GM23338 (cell line): ENCODE data around the gene RFPL4AL1. TPM values are rescaled to one million over a fixed set of nuclear protein-coding genes. Genes with fewer than 3 reads are reported as not detected.
"Not testable (repeated sequence)": the region's sequence is repeated elsewhere in the genome, so short reads cannot be mapped to it uniquely, and the experiment has no call there.

ENCODE experiments used
- ATAC-seq: fragments of 200-7000 bp; cut with Tn5 transposase; 3 replicates; pipeline ENCODE4 v1.9.1; 2020
- DNase-seq: peaks from one replicate; pipeline ENCODE4 v3.0.0-alpha.2; 2015; ENCODE audit warnings: low spot score
- H2AFZ ChIP-seq: fragments of 200-600 bp; sonication (generic); 2 replicates; pipeline ENCODE4 v1.8.0; 2016; ENCODE audit warnings: antibody characterized with exemption, mild to moderate bottlenecking, moderate library complexity
- H3F3A ChIP-seq: fragments of 200-600 bp; sonication (generic); replicated peaks from 2 replicates; pipeline ENCODE4 v1.8.0; 2017; ENCODE audit warnings: antibody characterized with exemption, mixed run types, low read depth
- H3K27ac ChIP-seq: fragments of 200-600 bp; sonication (generic); 2 replicates; pipeline ENCODE4 v1.6.1; 2016; ENCODE audit warnings: low read depth
- H3K27me3 ChIP-seq: fragments of 200-600 bp; sonication (generic); 2 replicates; pipeline ENCODE4 v1.8.0; 2016; ENCODE audit warnings: mild to moderate bottlenecking, mixed run types, moderate library complexity; ENCODE audit not compliant: insufficient read depth
- H3K36me3 ChIP-seq: fragments of 200-600 bp; sonication (generic); 2 replicates; pipeline ENCODE4 v1.8.0; 2016; ENCODE audit warnings: mild to moderate bottlenecking; ENCODE audit not compliant: insufficient read depth
- H3K4me1 ChIP-seq: fragments of 200-600 bp; sonication (generic); 2 replicates; pipeline ENCODE4 v1.8.0; 2016; ENCODE audit warnings: mild to moderate bottlenecking, moderate library complexity; ENCODE audit not compliant: insufficient read depth
- H3K4me2 ChIP-seq: fragments of 200-600 bp; sonication (generic); 2 replicates; pipeline ENCODE4 v1.7.1; 2017; ENCODE audit warnings: mixed run types
- H3K4me3 ChIP-seq: fragments of 200-600 bp; sonication (generic); 2 replicates; pipeline ENCODE4 v1.6.1; 2016; ENCODE audit warnings: mixed run types
- H3K79me2 ChIP-seq: fragments of 200-600 bp; sonication (generic); replicated peaks from 2 replicates; pipeline ENCODE4 v1.8.0; 2017; ENCODE audit warnings: mild to moderate bottlenecking; ENCODE audit not compliant: insufficient read depth
- H3K9me2 ChIP-seq: fragments of 200-600 bp; sonication (generic); 2 replicates; pipeline ENCODE4 v1.8.0; 2017; ENCODE audit not compliant: insufficient read depth
- H4K20me1 ChIP-seq: fragments of 200-600 bp; sonication (generic); replicated peaks from 2 replicates; pipeline ENCODE4 v1.8.0; 2017; ENCODE audit warnings: mild to moderate bottlenecking; ENCODE audit not compliant: insufficient read depth
- H3K27ac Mint-ChIP-seq: 2 replicates; pipeline ENCODE4 v1.8.0; 2020; ENCODE audit warnings: inconsistent platforms, mild to moderate bottlenecking, moderate library complexity, mixed read lengths
- H3K27me3 Mint-ChIP-seq: 3 replicates; pipeline ENCODE4 v1.8.0; 2022; ENCODE audit warnings: low read depth, mild to moderate bottlenecking, moderate library complexity, mixed read lengths, inconsistent platforms; ENCODE audit not compliant: insufficient read depth, poor library complexity
- H3K36me3 Mint-ChIP-seq: 3 replicates; pipeline ENCODE4 v1.8.0; 2021; ENCODE audit warnings: low read depth, mild to moderate bottlenecking, inconsistent platforms, moderate library complexity, mixed read lengths
- H3K4me1 Mint-ChIP-seq: 3 replicates; pipeline ENCODE4 v1.8.0; 2020; ENCODE audit warnings: mild to moderate bottlenecking, inconsistent platforms, mixed read lengths
- H3K4me3 Mint-ChIP-seq: 3 replicates; pipeline ENCODE4 v1.8.0; 2021; ENCODE audit warnings: moderate library complexity, mild to moderate bottlenecking, inconsistent platforms, mixed read lengths
- H3K9me3 Mint-ChIP-seq: 3 replicates; pipeline ENCODE4 v1.8.0; 2020; ENCODE audit warnings: moderate library complexity, mild to moderate bottlenecking, inconsistent platforms, mixed read lengths
- CTCF ChIP-seq, 2 experiments: fragments of 200-600 bp in 1 of 2; sonication (generic) in 1 of 2; conservative IDR thresholded peaks; 2 replicates each; pipeline versions ENCODE4 v1.5.1 to v1.6.1; 2016 to 2017; ENCODE audit warnings: antibody characterized with exemption in 2 of 2, low read depth in 2 of 2, mild to moderate bottlenecking in 2 of 2, moderate library complexity in 1 of 2
- ETS1 ChIP-seq: IDR thresholded peaks from 2 replicates; pipeline ENCODE4 v1.6.1; 2016; ENCODE audit warnings: antibody characterized with exemption
- EZH2 ChIP-seq: fragments of 200-600 bp; sonication (generic); IDR thresholded peaks from one replicate; pipeline ENCODE4 v1.8.0; 2017; ENCODE audit warnings: antibody characterized with exemption, mild to moderate bottlenecking, low read depth; ENCODE audit not compliant: unreplicated experiment
- EZH2phosphoT487 ChIP-seq: fragments of 200-600 bp; sonication (generic); IDR thresholded peaks from one replicate; pipeline ENCODE4 v1.8.1; 2018; ENCODE audit warnings: antibody characterized with exemption; ENCODE audit not compliant: unreplicated experiment
- JUNB ChIP-seq: IDR thresholded peaks from one replicate; pipeline ENCODE4 v1.6.1; 2016; ENCODE audit warnings: antibody characterized with exemption; ENCODE audit not compliant: unreplicated experiment
- NANOG ChIP-seq: IDR thresholded peaks from 2 replicates; pipeline ENCODE4 v1.6.1; 2016; ENCODE audit warnings: antibody characterized with exemption, borderline replicate concordance
- POLR2AphosphoS5 ChIP-seq: IDR thresholded peaks from 2 replicates; pipeline ENCODE4 v1.6.1; 2016; ENCODE audit warnings: antibody characterized with exemption, low read depth
- long read RNA-seq: library from polyadenylated mRNA; unstranded; transcript quantifications from one replicate; pipeline ENCODE4 v2.0.0, GENCODE V29; 2020; ENCODE audit not compliant: unreplicated experiment
- polyA plus RNA-seq: library from polyadenylated mRNA; unstranded; fragments of >200 nt; fragmentation: Nextera tagmentation; extraction: Ambion mirVana; gene quantifications from 2 replicates; pipeline ENCODE4 v1.2.1, GENCODE V29; 2016
- total RNA-seq: library from RNA; depleted of rRNA; stranded (reverse); fragments of >200 nt; shearing (Covaris generic); gene quantifications from 2 replicates; pipeline ENCODE4 v1.2.3, GENCODE V29; 2014; rRNA removed
- TF ChIP-seq, protein P1 (sequence below): fragments of 250-450 bp; sonication (Bioruptor Pico); IDR thresholded peaks from 2 replicates; pipeline ENCODE4 v1.5.0; 2020; ENCODE audit warnings: mild to moderate bottlenecking, moderate library complexity
- TF ChIP-seq, protein P2 (sequence below): IDR thresholded peaks from one replicate; pipeline ENCODE4 v1.6.1; 2018; ENCODE audit warnings: antibody characterized with exemption; ENCODE audit not compliant: unreplicated experiment

The RFPL4AL1 gene
- not detected in 2 replicates for total RNA-seq
- not detected in 2 replicates for polyA plus RNA-seq
- long read RNA-seq: 0 reads

- H3K4me1 Mint-ChIP-seq, H3K27me3 ChIP-seq, H4K20me1 ChIP-seq, H3K36me3 ChIP-seq, H3K79me2 ChIP-seq, H3K4me1 ChIP-seq, H3K4me2 ChIP-seq, DNase-seq, H3K27ac Mint-ChIP-seq, H3K27ac ChIP-seq, H3K9me2 ChIP-seq, H3F3A ChIP-seq, H3K4me3 Mint-ChIP-seq, H3K4me3 ChIP-seq, H3K27me3 Mint-ChIP-seq, ATAC-seq, H2AFZ ChIP-seq: not testable (repeated sequence)
- peaks cover 72% of the 10 kb centered on the region for H3K9me3 Mint-ChIP-seq
- H3K36me3 Mint-ChIP-seq: peaks cover 27% of the 10 kb centered on the region
These were observed at the start of gene RFPL4AL1 for GRCh38 chr19:55768818-55769217. RFPL4AL1 (plus strand) TSS chr19:55769118; CDS start chr19:55771805, 2,687 bp downstream.

GRCh38 chr19:55720214-55720746, 48.6 kb upstream of the RFPL4AL1 start:
- H3K4me1 ChIP-seq: no peaks in the 10 kb centered on the region
- no peak overlapping the region for H3K27ac Mint-ChIP-seq
- peaks cover 94% of the 10 kb centered on the region for H3K9me3 Mint-ChIP-seq
- DNase-seq (no peak), ATAC-seq (no peak)
- H3K27me3 ChIP-seq: no peaks in the 10 kb centered on the region
- H3K79me2 ChIP-seq: no peaks in the 10 kb centered on the region
- H4K20me1 ChIP-seq: no peaks in the 10 kb centered on the region
- no peak overlapping the region for H3K4me2 ChIP-seq
- no peaks in the 10 kb centered on the region for H3F3A ChIP-seq
- H3K4me1 Mint-ChIP-seq: no peaks in the 10 kb centered on the region
- H3K4me3 Mint-ChIP-seq: no peak overlapping the region
- peaks cover 3% of the 10 kb centered on the region; the same call in 1 of the 2 replicates for H3K36me3 ChIP-seq
- H3K27ac ChIP-seq: no peak overlapping the region
- H2AFZ ChIP-seq: no peak overlapping the region
- peaks cover 45% of the 10 kb centered on the region for H3K36me3 Mint-ChIP-seq
- H3K9me2 ChIP-seq: no peaks in the 10 kb centered on the region
- H3K27me3 Mint-ChIP-seq: peaks cover 3% of the 10 kb centered on the region
- H3K4me3 ChIP-seq: no peak overlapping the region
- TF ChIP-seq, protein P1, sequence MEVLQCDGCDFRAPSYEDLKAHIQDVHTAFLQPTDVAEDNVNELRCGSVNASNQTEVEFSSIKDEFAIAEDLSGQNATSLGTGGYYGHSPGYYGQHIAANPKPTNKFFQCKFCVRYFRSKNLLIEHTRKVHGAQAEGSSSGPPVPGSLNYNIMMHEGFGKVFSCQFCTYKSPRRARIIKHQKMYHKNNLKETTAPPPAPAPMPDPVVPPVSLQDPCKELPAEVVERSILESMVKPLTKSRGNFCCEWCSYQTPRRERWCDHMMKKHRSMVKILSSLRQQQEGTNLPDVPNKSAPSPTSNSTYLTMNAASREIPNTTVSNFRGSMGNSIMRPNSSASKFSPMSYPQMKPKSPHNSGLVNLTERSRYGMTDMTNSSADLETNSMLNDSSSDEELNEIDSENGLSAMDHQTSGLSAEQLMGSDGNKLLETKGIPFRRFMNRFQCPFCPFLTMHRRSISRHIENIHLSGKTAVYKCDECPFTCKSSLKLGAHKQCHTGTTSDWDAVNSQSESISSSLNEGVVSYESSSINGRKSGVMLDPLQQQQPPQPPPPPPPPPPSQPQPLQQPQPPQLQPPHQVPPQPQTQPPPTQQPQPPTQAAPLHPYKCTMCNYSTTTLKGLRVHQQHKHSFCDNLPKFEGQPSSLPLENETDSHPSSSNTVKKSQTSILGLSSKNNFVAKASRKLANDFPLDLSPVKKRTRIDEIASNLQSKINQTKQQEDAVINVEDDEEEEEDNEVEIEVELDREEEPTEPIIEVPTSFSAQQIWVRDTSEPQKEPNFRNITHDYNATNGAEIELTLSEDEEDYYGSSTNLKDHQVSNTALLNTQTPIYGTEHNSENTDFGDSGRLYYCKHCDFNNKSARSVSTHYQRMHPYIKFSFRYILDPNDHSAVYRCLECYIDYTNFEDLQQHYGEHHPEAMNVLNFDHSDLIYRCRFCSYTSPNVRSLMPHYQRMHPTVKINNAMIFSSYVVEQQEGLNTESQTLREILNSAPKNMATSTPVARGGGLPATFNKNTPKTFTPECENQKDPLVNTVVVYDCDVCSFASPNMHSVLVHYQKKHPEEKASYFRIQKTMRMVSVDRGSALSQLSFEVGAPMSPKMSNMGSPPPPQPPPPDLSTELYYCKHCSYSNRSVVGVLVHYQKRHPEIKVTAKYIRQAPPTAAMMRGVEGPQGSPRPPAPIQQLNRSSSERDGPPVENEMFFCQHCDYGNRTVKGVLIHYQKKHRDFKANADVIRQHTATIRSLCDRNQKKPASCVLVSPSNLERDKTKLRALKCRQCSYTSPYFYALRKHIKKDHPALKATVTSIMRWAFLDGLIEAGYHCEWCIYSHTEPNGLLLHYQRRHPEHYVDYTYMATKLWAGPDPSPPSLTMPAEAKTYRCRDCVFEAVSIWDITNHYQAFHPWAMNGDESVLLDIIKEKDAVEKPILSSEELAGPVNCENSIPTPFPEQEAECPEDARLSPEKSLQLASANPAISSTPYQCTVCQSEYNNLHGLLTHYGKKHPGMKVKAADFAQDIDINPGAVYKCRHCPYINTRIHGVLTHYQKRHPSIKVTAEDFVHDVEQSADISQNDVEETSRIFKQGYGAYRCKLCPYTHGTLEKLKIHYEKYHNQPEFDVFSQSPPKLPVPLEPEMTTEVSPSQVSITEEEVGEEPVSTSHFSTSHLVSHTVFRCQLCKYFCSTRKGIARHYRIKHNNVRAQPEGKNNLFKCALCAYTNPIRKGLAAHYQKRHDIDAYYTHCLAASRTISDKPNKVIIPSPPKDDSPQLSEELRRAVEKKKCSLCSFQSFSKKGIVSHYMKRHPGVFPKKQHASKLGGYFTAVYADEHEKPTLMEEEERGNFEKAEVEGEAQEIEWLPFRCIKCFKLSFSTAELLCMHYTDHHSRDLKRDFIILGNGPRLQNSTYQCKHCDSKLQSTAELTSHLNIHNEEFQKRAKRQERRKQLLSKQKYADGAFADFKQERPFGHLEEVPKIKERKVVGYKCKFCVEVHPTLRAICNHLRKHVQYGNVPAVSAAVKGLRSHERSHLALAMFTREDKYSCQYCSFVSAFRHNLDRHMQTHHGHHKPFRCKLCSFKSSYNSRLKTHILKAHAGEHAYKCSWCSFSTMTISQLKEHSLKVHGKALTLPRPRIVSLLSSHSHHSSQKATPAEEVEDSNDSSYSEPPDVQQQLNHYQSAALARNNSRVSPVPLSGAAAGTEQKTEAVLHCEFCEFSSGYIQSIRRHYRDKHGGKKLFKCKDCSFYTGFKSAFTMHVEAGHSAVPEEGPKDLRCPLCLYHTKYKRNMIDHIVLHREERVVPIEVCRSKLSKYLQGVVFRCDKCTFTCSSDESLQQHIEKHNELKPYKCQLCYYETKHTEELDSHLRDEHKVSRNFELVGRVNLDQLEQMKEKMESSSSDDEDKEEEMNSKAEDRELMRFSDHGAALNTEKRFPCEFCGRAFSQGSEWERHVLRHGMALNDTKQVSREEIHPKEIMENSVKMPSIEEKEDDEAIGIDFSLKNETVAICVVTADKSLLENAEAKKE (CRISPR knock-in tag): no peak
- no peak for TF ChIP-seq EZH2
- TF ChIP-seq JUNB: no peak
- TF ChIP-seq, protein P2, sequence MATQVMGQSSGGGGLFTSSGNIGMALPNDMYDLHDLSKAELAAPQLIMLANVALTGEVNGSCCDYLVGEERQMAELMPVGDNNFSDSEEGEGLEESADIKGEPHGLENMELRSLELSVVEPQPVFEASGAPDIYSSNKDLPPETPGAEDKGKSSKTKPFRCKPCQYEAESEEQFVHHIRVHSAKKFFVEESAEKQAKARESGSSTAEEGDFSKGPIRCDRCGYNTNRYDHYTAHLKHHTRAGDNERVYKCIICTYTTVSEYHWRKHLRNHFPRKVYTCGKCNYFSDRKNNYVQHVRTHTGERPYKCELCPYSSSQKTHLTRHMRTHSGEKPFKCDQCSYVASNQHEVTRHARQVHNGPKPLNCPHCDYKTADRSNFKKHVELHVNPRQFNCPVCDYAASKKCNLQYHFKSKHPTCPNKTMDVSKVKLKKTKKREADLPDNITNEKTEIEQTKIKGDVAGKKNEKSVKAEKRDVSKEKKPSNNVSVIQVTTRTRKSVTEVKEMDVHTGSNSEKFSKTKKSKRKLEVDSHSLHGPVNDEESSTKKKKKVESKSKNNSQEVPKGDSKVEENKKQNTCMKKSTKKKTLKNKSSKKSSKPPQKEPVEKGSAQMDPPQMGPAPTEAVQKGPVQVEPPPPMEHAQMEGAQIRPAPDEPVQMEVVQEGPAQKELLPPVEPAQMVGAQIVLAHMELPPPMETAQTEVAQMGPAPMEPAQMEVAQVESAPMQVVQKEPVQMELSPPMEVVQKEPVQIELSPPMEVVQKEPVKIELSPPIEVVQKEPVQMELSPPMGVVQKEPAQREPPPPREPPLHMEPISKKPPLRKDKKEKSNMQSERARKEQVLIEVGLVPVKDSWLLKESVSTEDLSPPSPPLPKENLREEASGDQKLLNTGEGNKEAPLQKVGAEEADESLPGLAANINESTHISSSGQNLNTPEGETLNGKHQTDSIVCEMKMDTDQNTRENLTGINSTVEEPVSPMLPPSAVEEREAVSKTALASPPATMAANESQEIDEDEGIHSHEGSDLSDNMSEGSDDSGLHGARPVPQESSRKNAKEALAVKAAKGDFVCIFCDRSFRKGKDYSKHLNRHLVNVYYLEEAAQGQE: no peak
- no peak for TF ChIP-seq POLR2AphosphoS5
- TF ChIP-seq ETS1: no peak
- no peak for TF ChIP-seq NANOG
- no peak for TF ChIP-seq CTCF (conservative IDR thresholded peaks at IDR 0.05; ENCODE audit: low read depth in 2 of 2)
- no peak for TF ChIP-seq EZH2phosphoT487
